MCF 10A (cell line): Measurements from ENCODE around the gene ZNF740. TPM values are rescaled to one million over a fixed set of nuclear protein-coding genes. Genes with fewer than 3 reads are reported as not detected.
A peak's percentile ranks its signal among the peaks of the same experiment; 100 is the strongest.

Source experiments
- BruUV-seq: library from RNA; stranded (reverse); fragments of 400-500 nt; replicated peaks from 2 replicates; lab custom pipeline; 2021; lab: Mats Ljungman, UMichigan
- CTCF ChIA-PET: fragments of 300-600 bp; sonication (Branson Sonifier 250); formaldehyde crosslinking; extraction: SDS; loops from one replicate; lab custom pipeline; 2021; ENCODE audit warnings: antibody characterized with exemption, inconsistent platforms; lab: Yijun Ruan, JAX
- POLR2A ChIA-PET: fragments of 300-600, 350-650 bp; sonication (Branson Sonifier 250); formaldehyde crosslinking; extraction: SDS; loops from one replicate; lab custom pipeline; 2020; ENCODE audit warnings: antibody characterized with exemption, inconsistent platforms; lab: Yijun Ruan, JAX
- DNase-seq: peaks from one replicate; pipeline ENCODE4 v3.0.0-alpha.2; 2018; ENCODE audit not compliant: unreplicated experiment
- H3K27ac Mint-ChIP-seq: one replicate; pipeline ENCODE4 v1.8.0; 2022; ENCODE audit warnings: mild to moderate bottlenecking, low read depth, mixed read lengths; ENCODE audit not compliant: unreplicated experiment
- H3K27me3 Mint-ChIP-seq: one replicate; pipeline ENCODE4 v1.8.0; 2022; ENCODE audit warnings: mixed read lengths; ENCODE audit not compliant: insufficient read depth, unreplicated experiment
- H3K36me3 Mint-ChIP-seq: one replicate; pipeline ENCODE4 v1.8.0; 2022; ENCODE audit warnings: mild to moderate bottlenecking, moderate library complexity, mixed read lengths; ENCODE audit not compliant: insufficient read depth, unreplicated experiment
- H3K4me1 Mint-ChIP-seq: one replicate; pipeline ENCODE4 v1.8.0; 2022; ENCODE audit warnings: mixed read lengths; ENCODE audit not compliant: insufficient read depth, unreplicated experiment
- H3K4me3 Mint-ChIP-seq: one replicate; pipeline ENCODE4 v1.8.0; 2022; ENCODE audit warnings: mild to moderate bottlenecking, moderate library complexity, mixed read lengths; ENCODE audit not compliant: unreplicated experiment
- H3K9me3 Mint-ChIP-seq: one replicate; pipeline ENCODE4 v1.8.0; 2022; ENCODE audit warnings: mixed read lengths; ENCODE audit not compliant: unreplicated experiment
- CTCF ChIP-seq: fragments of 200-600 bp; IDR thresholded peaks from one replicate; pipeline ENCODE4 v1.8.0; 2022; ENCODE audit warnings: antibody characterized with exemption, mild to moderate bottlenecking; ENCODE audit not compliant: unreplicated experiment
- intact Hi-C: fragments of 100-400 bp; cut with micrococcal nuclease; formaldehyde crosslinking; loops from 2 replicates; pipeline ENCODE4 v1.14.1; 2022
- total RNA-seq: library from RNA; stranded (reverse); gene quantifications from 2 replicates; pipeline ENCODE4 v1.2.3, GENCODE V29; 2022

The ZNF740 gene
- total RNA-seq, 1 experiment from 2014 or later: 36.2 TPM

GRCh38 chr12:53229454-53229853 is 48.9 kb downstream of the ZNF740 start:
- intact Hi-C loops: no loop called here
- no peak for TF ChIP-seq CTCF
- no peaks in the 10 kb centered on the region for H3K9me3 Mint-ChIP-seq
- H3K4me3 Mint-ChIP-seq: peak overlapping the region; percentile 77
- no peaks in the 10 kb centered on the region for H3K27me3 Mint-ChIP-seq
- BruUV-seq: no TSS peak
- ChIA-PET POLR2A (interaction anchor here (1.1 kb wide), 1 partner anchor 10 kb away, joined by 3 read pairs; no protein-coding TSS in a partner anchor), CTCF (interaction anchor here (0.6 to 0.9 kb wide), 2 partner anchors 15 to 27 kb away, joined by 3 read pairs; no protein-coding TSS in a partner anchor)
- no peak for DNase-seq
- peak overlapping the region; percentile 39 for H3K27ac Mint-ChIP-seq
- peaks cover 72% of the 10 kb centered on the region for H3K4me1 Mint-ChIP-seq
- H3K36me3 Mint-ChIP-seq: peaks cover 10% of the 10 kb centered on the region

- TF ChIP-seq CTCF: no peak
- Mint-ChIP-seq H3K27me3 (no peaks in the 10 kb centered on the region), H3K36me3 (peaks cover 7% of the 10 kb centered on the region), H3K9me3 (no peaks in the 10 kb centered on the region), H3K4me1 (peaks cover 64% of the 10 kb centered on the region), H3K27ac (no peak overlapping the region), H3K4me3 (peak overlapping the region; percentile 77)
- intact Hi-C loops: no loop called here
- ChIA-PET POLR2A (interaction anchor here (1.3 to 1.7 kb wide), 3 partner anchors 14 to 69 kb away, joined by 5 to 8 read pairs (median 6); partner anchors contain the start of gene MYG1), CTCF (interaction anchor here (0.6 kb wide), 1 partner anchor 26 kb away, joined by 3 read pairs; no protein-coding TSS in a partner anchor)
- peak; percentile 16 for DNase-seq
- no TSS peak for BruUV-seq
These were observed 49.8 kb downstream of the ZNF740 start for GRCh38 chr12:53230108-53230845.

- ChIA-PET CTCF (interaction anchor here (0.7 to 1.3 kb wide), 2 partner anchors 20 to 41 kb away, joined by 3 to 6 read pairs; a partner anchor contains a TSS), POLR2A (interaction anchor here (0.6 to 1.7 kb wide), 13 partner anchors 8 to 226 kb away, joined by 3 to 18 read pairs (median 4); partner anchors contain the start of genes CSAD, EIF4B, MYG1 and ZNF740)
- no peak for TF ChIP-seq CTCF
- H3K9me3 Mint-ChIP-seq: no peaks in the 10 kb centered on the region
- peaks cover 7% of the 10 kb centered on the region for H3K36me3 Mint-ChIP-seq
- peaks cover 71% of the 10 kb centered on the region for H3K4me1 Mint-ChIP-seq
- intact Hi-C loops: no loop called here
- peak overlapping the region; percentile 77 for H3K4me3 Mint-ChIP-seq
- H3K27ac Mint-ChIP-seq: peak overlapping the region; percentile 27
- no peak for DNase-seq
- H3K27me3 Mint-ChIP-seq: no peaks in the 10 kb centered on the region
- BruUV-seq: TSS peak; percentile 52
These were observed 51.1 kb downstream of the ZNF740 start for GRCh38 chr12:53231671-53231920.

- Mint-ChIP-seq H3K4me3 (peak within 1 kb of the TSS; percentile 77), H3K36me3 (peaks cover 4% of the 10 kb centered on the region), H3K27me3 (no peaks in the 10 kb centered on the region), H3K27ac (peak within 1 kb of the TSS; percentile 67), H3K9me3 (no peaks in the 10 kb centered on the region), H3K4me1 (peaks cover 69% of the 10 kb centered on the region)
- DNase-seq: peak; percentile 77
- ChIA-PET CTCF (interaction anchor here (0.7 to 1.4 kb wide), 4 partner anchors 14 to 40 kb away, joined by 3 to 6 read pairs (median 4); a partner anchor contains a TSS), POLR2A (interaction anchor here (0.5 to 1.7 kb wide), 17 partner anchors 9 to 226 kb away, joined by 3 to 18 read pairs (median 3); partner anchors contain the start of genes CSAD, EIF4B, MYG1 and ZNF740)
- no peak for TF ChIP-seq CTCF
- BruUV-seq: no TSS peak
- intact Hi-C loops: no loop called here
These were observed 51.6 kb downstream of the ZNF740 start, which contains the start of gene RARG for GRCh38 chr12:53231921-53232645. RARG (minus strand) TSS chr12:53232209; CDS start chr12:53227545, 4,664 bp downstream.
